MV-4-11 (cell line): ENCODE data around the gene SPECC1.
"Not testable (repeated sequence)": the region's sequence is repeated elsewhere in the genome, so short reads cannot be mapped to it uniquely, and the experiment has no call there.

Experiments used
- DNase-seq: peaks from one replicate; lab custom pipeline; 2025; lab: John Stamatoyannopoulos, UW

SPECC1 gene

DNA sequence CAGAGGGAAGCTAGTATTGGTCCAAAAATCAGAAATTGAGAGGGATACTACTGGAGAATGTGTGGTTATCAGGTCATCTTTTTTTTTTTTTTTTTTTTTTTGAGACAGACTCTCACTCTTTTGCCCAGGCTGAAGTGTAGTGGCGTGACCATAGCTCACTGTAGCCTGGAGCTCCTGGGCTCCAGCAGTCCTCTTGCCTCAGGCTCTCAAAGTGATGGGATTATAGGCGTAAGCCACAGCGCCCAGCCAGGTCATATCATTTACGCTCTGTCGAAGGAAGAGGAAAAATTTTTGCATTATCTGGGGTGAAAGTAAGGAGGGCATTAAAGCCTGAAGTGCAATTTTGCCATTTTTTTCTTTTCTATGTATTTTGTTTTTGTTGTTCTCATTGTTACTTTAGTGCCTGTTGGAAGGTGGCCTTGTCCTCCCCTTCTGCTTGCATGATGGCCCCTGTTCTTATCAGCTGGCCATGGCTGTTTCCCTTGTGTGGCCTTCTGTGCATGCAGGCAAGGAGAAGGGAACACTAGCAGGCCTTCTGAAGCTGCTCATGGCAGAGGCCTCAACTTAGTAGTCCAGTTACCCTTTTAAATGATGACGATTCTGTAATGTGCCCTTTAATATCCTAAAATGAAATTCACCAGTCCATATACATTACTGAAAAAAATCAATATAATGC is 118.3 kb downstream of the SPECC1 start:
- DNase-seq = no peak

- no peak for DNase-seq
Measured at GRCh38 chr17:20128036-20128667, 119.0 kb downstream of the SPECC1 start.

GRCh38 chr17:20133517-20133916 is 124.4 kb downstream of the SPECC1 start:
- DNase-seq = no peak

- DNase-seq = no peak
Measured at GRCh38 chr17:20141198-20141972, 132.2 kb downstream of the SPECC1 start.

DNA sequence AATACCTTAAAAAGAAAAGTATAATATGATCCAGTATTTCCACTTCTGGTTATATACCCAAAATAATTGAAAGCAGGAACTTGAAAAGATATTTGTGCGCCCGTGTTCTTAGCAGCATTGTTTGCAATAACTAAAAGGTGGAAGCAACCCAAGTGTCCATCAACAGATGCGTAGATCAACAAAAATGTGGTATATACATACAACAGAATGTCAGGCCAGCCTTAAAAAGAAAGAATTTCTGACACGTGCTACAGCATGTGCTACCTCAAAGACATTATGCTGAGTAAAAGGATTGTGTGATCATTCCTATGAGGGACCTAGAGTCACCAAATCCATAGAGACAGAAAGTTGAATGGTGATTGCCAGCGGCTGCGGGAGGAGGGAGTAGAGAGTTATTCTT is 133.1 kb downstream of the SPECC1 start:
- DNase-seq = no peak

DNA sequence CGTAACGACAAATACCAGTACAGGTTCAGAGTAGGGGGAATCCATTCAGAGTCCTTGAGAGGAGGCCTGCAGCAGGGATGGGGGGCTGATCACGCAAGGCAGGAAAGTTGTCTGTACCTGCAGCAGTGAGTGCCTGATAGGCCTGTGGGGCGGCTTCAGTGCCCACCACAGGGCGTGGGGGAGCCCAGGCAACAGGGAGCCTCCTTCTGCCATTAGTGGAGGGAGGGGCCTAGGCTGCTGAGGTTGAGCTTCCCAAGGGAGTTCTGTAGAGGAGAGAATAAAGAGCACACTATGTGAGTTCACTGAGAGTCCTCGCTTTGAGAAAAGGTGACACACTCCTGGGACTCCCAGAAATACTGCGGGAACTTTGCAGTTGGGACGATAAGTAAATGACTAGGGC is 134.6 kb downstream of the SPECC1 start:
- no peak for DNase-seq

- DNase-seq = no peak
Measured at GRCh38 chr17:20145567-20145966, 136.4 kb downstream of the SPECC1 start.

DNA sequence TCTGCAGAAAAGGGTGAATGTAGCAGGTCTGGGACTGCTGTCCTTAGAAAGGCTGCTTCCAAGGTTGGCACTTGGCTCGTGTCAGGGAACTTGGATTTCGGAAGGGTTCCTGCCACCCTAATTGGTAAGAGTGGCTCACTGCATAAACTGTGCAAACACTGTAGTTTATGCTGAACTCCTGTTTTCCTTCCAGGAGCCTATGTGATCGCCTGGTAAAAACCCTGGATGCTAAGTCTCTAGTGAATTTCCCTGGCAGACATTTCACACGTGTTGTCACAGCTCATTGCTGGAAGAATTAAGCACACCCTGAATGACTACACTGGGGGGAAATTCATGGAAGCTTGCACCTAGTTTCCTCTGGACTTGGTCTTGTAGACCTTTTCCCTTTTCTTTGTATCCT is 140.1 kb downstream of the SPECC1 start:
- no peak for DNase-seq

GRCh38 chr17:20151174-20151573 is 142.0 kb downstream of the SPECC1 start:
- DNase-seq = no peak

DNA sequence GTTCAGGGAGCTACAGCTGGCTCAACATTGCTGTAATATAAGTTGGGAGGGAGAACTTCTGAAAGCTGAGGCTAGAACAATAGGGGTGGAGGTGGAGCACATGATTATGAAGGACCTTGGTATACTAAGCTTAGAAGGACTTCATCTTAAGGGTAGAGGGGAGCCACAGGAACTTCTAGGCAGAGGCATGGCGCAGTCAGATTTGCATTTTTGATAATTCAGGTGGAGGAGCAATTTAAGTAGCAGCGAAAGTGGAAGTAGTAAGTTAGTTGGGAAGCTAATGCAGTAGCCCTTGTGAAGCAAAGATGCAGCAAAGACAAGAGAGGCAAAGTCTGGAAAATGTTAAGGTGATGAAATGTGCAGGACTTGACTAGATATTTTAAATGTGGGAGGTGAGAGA is 144.1 kb downstream of the SPECC1 start:
- peak; percentile 7 for DNase-seq

GRCh38 chr17:20154286-20155000 is 145.3 kb downstream of the SPECC1 start:
- peak; percentile 19 for DNase-seq

DNA sequence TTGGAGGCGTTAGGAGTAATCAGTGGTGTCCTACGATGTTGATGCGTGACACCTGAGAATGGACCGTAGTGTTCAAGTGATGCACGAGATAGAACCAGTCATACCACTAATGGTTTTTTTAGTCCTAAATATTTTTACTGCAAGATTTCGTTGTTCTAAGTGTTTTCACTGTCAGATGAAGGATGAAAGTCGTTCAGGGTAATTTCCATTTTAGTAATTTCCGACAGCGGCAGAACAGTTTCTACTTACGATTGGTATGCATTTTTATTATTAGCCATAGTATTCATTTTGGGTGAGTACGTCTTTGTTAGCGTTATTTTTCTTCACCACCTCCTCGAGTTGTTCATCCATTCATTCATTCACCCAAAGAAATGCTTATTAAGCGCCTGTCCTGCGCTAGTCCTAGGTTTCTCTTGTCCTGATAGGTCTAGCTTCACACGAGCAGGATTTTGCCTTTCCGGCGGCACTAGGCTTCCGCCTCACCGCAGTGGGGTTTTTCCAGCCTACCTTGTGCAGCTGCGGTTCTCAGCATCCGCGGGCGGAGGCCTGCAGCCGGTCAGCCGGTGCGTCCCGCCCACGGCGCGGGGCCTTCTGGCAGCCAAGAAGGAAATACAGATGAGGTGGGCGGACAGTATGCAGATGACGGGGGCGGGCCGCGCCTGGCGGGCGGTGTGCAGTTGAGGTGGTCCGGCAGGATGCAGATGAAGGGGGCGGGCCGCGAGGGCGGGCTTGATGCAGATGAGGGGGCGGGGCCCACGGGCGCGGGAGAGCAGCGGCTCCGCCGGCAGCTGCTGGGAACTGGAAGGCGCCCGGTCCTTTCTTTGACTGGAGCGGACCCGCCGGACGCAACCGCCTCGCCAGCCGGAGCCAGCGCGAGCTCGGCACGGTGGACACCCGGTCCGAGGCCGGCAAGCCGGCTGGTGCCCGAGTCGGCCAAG is 146.4 kb downstream of the SPECC1 start:
- DNase-seq = peak; percentile 93

DNA sequence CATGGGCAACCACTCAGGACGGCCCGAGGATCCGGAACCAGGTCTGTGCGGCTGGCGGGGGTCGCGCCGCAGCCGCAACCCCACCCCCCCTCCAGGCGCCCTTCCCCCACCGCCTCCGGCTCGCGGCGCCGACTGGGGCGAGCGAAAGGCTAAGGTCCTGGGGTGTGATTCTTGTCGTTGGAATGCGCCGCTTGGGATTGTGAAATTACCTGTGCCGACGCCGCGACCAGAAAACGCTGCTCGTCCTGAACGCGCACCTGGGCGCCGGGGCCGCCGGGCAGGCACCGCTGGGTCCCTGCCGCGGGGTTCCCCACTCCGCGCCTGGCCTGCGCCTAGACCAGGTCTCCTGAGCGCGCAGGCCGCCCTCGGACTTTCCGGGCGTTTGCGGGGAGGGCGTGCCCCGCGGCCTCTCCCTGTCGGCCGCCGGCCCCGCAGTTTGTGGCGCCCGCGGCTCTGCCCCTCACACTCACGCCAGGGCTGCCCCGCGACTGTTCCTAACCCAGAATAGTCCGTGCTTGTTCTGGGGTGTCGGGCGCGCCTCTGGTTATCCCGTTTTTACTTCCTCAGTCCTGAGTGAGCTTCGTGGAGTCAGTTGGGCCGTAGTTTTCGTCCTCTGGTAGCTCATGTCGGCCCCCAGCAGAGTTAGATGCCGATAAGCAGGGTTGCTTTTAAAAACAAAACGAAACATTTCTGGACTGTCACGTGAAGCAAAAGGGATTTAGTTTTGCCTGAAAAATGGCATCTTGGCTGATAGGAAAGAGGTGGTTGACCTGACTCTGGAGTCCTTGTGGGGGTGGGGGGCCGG is 147.2 kb downstream of the SPECC1 start:
- no peak for DNase-seq

GRCh38 chr17:20157001-20157310 is 147.8 kb downstream of the SPECC1 start:
- no peak for DNase-seq

- DNase-seq = no peak
Measured at GRCh38 chr17:20158580-20158979, 149.4 kb downstream of the SPECC1 start.

- DNase-seq = no peak
Measured at GRCh38 chr17:20159406-20160069, 150.4 kb downstream of the SPECC1 start.

GRCh38 chr17:20165516-20165915 is 156.4 kb downstream of the SPECC1 start:
- DNase-seq = not testable (repeated sequence)

GRCh38 chr17:20170085-20170484 is 160.9 kb downstream of the SPECC1 start:
- DNase-seq = no peak

DNA sequence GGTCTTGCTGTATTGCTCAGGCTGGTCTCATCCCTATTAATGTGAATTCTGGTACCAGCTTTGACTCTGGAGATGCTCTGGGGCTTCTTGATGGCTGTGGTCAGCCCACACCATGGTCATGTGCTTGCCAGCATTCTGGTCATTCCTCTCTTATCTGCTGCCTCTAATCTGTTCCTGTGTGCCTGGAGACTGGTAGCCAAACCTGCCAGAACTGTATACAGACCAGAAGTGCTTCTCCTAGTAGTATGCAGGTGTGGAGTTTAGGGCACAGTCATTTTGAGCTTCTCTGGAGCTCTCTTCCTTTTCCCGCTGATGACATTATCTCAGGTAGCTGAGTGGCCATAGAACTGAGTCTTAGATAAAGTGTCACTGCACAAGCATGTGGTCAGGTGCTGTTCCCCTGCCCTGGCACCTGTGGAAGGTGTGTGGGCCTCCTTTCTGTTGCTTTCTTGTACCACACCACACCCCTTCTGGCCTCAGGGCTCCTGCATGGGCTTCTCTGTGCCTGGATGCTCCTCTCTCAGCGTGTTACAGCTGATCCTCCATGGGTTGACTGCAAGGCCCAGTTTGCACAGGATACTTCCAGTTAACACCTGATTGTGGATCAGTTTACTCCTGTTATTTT is 162.7 kb downstream of the SPECC1 start:
- no peak for DNase-seq

DNA sequence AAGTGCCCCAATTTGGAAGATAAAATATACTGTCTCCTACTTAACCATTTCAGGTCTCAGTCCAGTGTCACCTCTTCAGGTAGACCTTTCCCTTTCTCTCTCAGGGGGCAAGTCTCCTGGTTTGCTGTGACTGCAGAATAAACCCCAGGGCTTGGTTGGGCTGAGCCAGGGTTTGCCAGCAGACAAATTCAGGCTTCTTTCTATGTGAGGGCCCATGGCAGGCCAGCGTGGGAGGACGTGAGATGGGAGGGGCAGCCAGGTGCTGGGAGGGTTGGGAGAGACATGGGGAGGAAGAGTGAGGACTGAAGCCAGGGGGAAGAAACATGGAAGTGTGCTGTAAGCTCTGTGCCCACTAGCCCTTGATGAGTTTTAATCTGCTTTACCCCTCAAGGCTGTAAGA is 163.2 kb downstream of the SPECC1 start:
- DNase-seq = no peak
